Fibroblast of peridontal ligament (primary cell): ENCODE data around the gene HAPLN3.
A peak's percentile ranks its signal among the peaks of the same experiment; 100 is the strongest.
"Not testable (repeated sequence)": the region's sequence is repeated elsewhere in the genome, so short reads cannot be mapped to it uniquely, and the experiment has no call there.

Experiments
- DNase-seq: peaks from one replicate; pipeline ENCODE4 v3.0.0-alpha.2; 2010; ENCODE audit errors: extremely low read depth

The HAPLN3 gene, protein sequence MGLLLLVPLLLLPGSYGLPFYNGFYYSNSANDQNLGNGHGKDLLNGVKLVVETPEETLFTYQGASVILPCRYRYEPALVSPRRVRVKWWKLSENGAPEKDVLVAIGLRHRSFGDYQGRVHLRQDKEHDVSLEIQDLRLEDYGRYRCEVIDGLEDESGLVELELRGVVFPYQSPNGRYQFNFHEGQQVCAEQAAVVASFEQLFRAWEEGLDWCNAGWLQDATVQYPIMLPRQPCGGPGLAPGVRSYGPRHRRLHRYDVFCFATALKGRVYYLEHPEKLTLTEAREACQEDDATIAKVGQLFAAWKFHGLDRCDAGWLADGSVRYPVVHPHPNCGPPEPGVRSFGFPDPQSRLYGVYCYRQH

GRCh38 chr15:88894819-88895767 lies at the start of gene HAPLN3:
TSS of gene HAPLN3 (minus strand) at chr15:88895544. CDS start at chr15:88887298, 8,246 bp downstream.
- no peak for DNase-seq

DNA sequence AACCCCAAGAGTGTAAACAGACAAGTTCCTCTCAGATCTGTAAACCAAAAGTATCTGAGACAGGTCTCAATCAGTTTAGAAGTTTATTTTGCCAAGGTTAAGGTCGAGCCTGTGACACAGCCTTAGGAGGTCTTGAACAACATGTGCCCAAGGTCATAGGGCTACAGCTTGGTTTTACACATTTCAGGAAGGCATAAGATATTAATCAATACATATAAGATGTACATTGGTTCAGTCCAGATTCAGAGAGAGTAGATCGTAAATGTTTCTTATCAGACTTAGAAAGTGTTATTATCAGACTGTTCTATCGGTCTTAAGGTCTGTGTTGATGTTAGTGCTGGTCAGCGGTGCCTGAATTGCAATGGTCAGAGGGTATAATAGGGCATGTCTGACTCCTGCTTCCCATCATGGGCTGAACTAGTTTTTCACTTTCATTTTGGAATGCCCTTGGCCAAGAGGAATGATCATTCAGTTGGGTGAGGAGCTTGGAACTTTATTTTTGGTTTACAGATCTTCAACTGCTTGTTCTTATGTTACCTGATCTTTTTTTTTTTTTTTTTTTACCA lies 44.8 kb upstream of the HAPLN3 start:
- DNase-seq: no peak

- DNase-seq: no peak
Measured at GRCh38 chr15:88939486-88939806, 44.1 kb upstream of the HAPLN3 start.

GRCh38 chr15:88938802-88939485 lies 43.6 kb upstream of the HAPLN3 start:
- no peak for DNase-seq

GRCh38 chr15:88934449-88934848 lies 39.1 kb upstream of the HAPLN3 start:
- DNase-seq: not testable (repeated sequence)

GRCh38 chr15:88932875-88933330 lies 37.6 kb upstream of the HAPLN3 start:
- DNase-seq: no peak

GRCh38 chr15:88932271-88932874 lies 37.0 kb upstream of the HAPLN3 start:
- no peak for DNase-seq

GRCh38 chr15:88930579-88930978 lies 35.2 kb upstream of the HAPLN3 start:
- DNase-seq: no peak

DNA sequence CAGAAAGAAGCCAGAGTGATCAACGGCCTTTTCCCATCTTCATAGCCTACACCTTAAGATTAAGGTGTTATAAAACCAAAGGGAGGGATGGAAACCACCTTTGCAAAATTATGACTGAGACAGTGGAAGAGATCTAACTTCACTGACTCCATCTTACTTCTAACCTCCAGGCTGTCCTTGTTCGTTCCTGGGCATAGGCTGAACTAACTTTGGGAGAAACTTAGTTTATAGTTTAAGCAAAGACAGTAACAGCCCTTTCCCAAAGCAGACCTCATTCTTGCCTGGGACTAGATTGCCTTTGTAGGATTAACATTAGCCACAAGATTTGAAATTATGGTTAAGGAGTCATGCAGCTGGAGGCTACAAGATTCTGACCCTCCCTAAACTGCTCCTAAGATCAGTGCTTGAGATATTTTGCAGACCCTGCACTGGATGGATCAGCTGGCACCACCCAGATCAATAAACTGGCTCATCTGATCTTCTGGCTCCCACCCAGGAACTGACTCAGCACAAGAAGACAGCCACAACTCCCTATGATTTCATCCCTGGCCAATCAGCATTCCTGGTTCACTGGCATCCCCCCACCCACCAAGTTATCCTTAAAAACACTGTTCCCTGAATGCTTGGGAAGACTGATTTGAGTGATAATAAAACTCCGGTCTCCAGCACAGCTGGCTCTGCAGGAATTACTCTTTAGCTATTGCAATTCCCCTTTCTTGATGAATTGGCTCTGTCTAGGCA lies 34.2 kb upstream of the HAPLN3 start:
- peak; percentile 38 for DNase-seq

- not testable (repeated sequence) for DNase-seq
Measured at GRCh38 chr15:88928192-88928591, 32.8 kb upstream of the HAPLN3 start.

- not testable (repeated sequence) for DNase-seq
Measured at GRCh38 chr15:88925648-88926047, 30.3 kb upstream of the HAPLN3 start.

DNA sequence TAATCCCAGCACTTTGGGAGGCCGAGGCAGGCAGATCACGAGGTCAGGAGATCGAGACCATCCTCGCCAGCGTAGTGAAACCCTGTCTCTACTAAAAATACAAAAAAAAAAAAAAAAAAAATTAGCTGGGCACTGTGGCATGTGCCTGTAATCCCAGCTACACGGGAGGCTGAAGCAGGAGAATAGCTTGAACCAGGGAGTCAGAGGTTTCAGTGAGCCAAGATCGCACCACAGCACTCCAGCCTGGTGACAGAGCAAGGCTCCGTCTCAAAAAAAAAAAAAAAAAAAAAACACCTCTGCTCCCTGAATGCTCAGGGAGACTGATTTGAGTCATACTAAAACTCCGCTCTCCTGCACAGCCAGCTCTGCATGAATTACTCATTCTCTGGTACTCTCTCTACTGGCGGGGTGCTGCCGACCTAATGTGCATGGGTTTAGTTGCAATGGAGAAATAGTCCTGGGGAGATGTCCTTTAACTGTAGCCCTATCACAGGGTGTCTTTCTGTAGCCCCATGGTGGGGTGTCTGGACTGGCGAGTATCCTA lies 25.6 kb upstream of the HAPLN3 start:
- DNase-seq: peak; percentile 53

DNA sequence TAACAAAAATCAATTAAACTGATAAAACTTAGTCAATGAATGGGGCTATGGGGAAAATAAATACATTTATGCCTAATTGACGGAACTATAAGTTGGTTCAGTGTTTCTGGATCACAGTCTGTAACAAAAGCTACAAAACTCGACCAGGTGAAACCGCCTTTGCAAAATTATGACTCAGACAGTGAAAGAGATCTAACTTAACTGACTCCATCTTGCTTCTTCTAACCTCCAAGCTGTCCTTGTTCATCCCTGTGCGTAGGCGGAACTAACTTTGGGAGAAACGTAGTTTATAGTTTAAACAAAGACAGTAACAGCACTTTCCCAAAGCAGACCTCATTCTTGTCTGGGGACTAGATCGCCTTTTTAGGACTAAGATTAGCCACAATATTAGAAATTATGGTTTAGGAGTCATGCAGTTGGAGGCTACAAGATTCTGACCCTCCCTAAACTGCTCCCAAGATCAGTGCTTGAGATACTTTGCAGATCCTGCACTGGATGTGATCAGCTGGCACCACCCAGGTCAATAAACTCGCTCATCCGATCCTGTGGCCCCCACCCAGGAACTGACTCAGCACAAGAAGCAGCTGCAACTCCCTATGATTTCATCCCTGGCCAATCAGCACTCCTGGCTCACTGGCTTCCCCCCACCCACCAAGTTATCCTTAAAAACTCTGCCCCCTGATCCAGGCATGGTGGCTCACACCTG lies 25.0 kb upstream of the HAPLN3 start:
- peak; percentile 70 for DNase-seq

DNA sequence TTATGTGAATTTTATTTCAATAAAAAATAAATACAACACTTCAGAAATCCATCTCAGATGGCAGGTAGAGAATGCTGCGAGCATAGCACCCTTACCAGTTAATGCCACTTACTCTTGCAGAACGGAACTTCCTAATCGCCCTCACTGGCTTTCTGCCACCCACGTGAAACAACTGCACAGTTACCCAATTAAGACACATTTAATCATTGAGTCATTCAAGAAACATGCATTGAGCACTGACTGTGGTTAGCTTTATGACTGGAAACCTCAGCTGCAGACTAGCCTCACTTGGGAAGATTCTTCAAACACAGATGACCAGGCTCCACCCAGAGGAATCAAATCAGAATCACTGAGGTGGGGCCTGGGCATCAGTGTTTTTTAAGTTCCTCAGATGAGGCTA lies 23.4 kb upstream of the HAPLN3 start:
- DNase-seq: peak; percentile 99

DNA sequence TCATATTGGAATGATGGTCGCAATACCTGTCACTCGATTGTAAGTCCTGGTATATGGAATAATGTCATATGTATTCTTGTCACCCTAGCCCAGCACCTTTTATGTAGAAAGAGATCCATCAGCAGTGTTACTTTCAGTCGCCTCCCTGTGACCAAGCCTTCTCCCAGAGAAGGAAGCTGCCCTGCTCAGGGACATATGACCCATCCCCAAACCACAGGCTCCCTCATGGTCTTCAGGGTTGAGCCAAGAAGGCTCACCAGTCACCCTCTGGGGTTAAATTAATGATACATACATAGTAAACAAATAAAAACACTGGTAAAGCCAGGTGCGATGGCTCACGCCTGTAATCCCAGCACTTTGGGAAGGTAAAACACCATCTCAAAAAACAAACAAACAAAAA lies 22.4 kb upstream of the HAPLN3 start:
- no peak for DNase-seq

DNA sequence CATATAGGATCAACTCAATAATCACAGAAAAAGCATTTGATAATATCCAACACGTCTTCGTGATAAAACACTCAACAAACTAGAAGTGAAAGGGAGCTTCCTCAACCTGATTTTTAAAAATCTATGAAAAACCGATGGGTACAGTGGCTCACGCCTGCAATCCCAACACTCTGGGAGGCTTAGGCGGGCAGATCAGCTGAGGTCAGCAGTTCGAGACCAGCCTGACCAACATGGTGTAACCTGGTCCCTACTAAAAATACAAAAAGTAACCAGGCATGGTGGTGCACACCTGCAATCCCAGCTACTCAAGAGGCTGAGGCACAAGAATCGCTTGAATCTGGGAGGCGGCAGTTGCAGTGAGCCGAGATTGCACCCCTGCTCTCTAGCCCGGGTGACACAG lies 20.0 kb upstream of the HAPLN3 start:
- DNase-seq: no peak

DNA sequence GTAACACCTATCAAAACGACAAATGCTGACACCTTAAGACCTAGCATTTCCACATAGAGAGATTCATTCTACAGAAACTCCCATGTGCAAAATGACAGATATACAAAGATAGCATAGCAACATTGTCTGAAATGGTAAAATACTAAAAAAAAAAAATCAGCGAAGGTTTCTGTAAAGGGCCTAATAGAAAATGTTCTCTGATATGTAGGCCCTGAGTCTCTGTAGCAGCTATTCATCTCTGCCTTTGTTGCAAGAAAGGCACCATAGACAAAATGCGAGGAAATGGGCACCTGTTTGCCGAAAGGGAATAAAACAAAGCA lies 18.5 kb upstream of the HAPLN3 start:
- DNase-seq: no peak

- DNase-seq: peak; percentile 30
Measured at GRCh38 chr15:88913017-88913849, 17.9 kb upstream of the HAPLN3 start, which contains the start of gene MFGE8. TSS of gene MFGE8 (minus strand) at chr15:88913379. CDS start at chr15:88913319, 60 bp downstream.

GRCh38 chr15:88912500-88912921 lies 17.2 kb upstream of the HAPLN3 start:
- DNase-seq: peak; percentile 27
